GM19193 (cell line): ENCODE data around the gene HTR6.

Source experiments
- POLR2A ChIP-seq: IDR thresholded peaks from 4 replicates; pipeline ENCODE4 v1.6.1; 2011; ENCODE audit not compliant: insufficient read depth, insufficient read length; ENCODE audit errors: extremely low read depth

The HTR6 gene

DNA sequence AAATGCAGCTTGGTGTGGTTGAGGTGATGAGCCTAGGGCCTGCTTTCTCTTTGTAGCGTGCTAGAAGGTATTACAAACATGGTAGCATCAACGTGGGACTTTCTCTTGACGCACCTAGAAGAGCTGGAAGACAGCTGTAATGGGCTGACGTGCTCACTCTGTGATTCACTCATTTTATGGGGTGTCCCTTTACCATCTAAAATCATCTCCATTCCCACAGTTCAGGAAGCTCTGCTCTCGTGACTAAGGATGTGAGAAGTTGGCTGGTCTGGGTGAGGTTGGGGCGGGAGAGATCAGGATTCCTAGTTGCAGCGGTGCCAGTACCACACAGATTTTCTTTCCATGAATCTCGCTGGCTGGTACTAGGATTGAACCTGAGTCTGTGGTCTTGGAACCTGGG, 4.2 kb downstream of the HTR6 start:
- TF ChIP-seq POLR2A: no peak

DNA sequence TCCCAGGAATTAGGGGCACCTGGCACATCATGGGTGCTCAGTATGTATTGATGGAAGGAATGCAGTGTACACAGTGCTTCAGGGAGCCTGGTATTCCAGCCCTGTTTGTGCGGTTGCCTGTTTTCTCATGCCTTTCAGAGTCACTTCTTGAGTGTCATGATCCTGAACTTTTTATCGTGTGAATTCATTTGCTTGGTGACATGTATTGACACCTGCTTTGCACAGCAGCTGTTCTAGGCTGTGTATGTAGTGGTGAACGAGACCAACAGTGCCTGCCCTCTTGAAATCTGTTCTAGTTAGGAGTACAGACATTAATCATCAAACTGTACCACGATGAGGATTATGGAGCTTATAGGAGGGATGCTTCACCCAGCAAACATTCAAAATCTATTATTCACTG, 6.1 kb downstream of the HTR6 start:
- no peak for TF ChIP-seq POLR2A

DNA sequence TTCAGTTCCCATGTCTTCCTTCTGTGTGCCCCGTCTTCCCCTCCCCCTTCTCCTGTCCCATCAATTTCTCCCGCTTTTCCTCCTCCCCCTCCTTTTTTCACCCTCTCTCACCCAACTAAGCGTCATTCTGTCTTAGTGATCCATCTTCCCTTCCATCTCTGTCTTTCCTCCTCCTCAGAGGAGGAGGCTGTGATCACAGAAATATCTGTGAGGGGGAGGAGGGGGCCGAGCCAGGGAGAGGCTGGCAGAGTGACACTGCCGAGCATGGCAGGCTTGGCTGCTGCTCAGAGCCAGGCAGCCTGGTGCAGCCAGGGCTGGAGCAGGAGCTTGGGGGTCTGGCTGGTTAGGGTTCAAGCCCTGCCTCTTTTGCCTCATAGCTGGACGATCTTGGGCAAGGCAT, 7.6 kb downstream of the HTR6 start:
- TF ChIP-seq POLR2A: no peak

DNA sequence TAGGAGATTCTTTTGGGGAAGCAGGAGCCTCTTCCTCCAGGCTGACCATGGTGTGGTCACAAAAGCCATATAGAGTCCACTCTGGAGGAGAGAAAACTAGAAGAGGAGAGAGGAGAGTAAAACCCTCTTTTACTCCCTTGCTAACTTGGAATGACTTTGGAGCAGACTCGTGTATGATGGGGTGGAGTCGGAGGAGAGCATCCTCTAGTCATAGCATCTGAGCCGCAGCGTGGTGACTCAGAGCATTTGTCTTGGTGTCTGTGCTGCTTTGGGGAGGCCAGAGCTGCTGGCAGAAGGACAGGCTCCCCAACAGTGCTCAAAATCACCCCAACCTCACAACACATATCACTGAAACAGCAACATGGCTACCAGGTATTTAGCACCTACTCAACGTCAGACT, 11.1 kb downstream of the HTR6 start:
- no peak for TF ChIP-seq POLR2A

DNA sequence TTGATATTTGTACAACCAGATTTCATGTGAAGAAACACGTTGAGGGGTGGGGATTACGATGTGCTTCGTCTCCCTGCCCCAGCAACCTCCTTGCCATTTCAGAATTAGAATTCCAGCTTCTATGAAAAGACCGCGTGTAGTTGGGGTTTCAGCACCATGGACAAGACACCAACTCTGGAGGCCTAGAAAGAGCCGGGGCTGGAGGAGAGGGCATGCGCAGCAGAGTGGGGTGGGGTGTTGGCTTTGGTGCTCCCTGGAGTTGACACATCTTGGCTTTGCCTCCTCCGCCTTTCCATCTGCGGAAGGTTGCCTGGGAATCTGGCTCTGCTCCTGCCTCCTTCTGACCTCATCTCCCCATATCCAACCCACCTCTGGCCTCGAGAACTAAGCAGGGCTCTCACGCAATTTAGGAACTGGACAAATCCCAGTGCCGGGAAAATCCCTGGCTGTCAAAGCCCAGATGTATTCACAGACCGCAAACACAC, 11.8 kb downstream of the HTR6 start:
- no peak for TF ChIP-seq POLR2A

DNA sequence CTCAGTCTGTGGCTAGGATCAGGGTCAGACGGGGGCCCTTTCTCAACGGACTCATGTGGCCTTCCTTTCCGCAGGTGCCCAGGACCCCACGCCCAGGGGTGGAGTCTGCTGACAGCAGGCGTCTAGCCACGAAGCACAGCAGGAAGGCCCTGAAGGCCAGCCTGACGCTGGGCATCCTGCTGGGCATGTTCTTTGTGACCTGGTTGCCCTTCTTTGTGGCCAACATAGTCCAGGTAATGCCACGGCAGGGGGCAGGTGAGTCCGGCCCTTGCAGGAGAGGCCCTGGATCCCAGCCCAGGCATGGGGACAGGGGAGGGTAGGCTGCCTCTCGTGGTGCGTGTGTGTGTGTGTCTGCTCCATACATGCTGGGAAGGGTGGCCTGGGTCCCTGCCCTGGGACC, 13.8 kb downstream of the HTR6 start:
- TF ChIP-seq POLR2A: no peak

DNA sequence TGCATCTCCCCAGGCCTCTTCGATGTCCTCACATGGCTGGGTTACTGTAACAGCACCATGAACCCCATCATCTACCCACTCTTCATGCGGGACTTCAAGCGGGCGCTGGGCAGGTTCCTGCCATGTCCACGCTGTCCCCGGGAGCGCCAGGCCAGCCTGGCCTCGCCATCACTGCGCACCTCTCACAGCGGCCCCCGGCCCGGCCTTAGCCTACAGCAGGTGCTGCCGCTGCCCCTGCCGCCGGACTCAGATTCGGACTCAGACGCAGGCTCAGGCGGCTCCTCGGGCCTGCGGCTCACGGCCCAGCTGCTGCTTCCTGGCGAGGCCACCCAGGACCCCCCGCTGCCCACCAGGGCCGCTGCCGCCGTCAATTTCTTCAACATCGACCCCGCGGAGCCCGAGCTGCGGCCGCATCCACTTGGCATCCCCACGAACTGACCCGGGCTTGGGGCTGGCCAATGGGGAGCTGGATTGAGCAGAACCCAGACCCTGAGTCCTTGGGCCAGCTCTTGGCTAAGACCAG, 14.3 kb downstream of the HTR6 start:
- no peak for TF ChIP-seq POLR2A

DNA sequence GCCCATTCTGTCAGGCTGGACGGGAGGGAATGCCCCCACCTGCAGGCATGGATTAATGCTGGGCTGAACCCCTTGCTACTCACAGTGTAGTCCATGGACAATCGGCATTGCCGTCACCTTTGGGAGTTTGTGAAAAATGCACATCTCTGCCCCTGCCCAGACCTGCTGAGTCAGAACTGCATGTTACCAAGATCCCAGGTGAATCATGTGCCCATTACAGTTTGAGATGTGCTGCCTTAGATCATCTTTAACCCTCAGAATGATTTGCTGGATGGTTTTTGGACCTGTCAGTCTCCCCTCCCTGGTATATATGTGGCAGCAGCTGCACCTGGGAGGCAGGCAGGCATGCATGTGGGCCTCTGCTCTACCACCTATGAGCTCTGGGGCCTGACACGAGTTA, 15.0 kb downstream of the HTR6 start:
- TF ChIP-seq POLR2A: no peak

DNA sequence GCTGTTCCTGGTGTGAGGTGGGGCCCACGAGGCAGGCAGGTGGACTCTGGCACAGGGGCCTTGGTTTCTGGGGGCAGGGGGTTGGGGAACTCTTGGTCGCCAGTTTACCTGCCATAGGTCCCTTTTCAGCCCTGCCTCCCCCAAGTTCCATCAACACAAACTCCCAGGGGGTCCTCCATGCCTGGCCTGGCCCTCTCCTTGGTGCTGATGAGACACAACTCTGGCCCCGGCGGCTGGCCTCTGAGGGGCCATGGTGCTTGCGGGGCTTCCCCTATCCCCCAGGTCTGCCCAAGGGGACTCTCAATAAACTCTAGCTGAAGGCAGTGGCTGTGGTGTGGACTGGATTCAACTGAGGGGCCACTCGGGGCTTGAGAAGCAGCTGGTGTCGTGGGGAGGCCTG, 16.0 kb downstream of the HTR6 start:
- TF ChIP-seq POLR2A: no peak

DNA sequence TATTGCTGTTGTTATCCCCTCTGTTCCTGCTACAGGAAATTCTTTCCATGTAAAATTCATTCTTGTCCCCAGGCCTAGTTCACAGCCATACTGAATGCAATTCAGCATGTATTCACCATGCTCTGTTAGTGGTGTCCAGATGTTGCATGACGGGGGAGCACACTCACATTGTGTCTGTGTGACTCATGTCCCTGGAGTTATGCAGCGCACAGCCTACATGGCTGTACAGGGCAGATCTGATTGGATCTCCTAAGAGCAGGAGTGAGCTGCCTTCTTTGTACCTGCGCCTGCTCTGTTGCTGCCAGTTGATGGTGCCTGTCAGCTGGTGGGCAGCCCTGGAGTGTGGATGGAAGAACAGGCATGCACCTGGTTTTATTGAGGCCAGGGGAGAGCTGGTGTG, 17.6 kb downstream of the HTR6 start:
- no peak for TF ChIP-seq POLR2A

DNA sequence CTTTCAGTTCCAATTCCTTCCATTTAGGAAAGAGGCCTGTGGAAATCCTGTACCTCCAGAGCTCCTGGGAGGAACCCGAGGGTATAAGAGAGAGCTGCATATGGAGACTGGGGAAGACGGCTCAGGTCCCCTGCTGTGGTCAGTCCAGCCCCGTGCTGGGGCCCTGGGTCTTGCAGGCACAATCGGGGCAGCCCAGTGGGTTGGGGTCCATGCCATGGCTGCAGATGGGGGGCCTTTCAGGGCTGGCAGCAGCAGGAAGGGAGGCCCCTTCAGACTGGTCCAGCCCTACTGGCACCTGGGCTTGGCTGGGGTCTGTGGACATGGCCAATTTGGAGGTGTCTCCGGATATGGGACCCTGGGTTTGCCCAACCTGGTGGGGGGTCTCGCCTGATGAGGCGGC, 18.2 kb downstream of the HTR6 start:
- TF ChIP-seq POLR2A: no peak

DNA sequence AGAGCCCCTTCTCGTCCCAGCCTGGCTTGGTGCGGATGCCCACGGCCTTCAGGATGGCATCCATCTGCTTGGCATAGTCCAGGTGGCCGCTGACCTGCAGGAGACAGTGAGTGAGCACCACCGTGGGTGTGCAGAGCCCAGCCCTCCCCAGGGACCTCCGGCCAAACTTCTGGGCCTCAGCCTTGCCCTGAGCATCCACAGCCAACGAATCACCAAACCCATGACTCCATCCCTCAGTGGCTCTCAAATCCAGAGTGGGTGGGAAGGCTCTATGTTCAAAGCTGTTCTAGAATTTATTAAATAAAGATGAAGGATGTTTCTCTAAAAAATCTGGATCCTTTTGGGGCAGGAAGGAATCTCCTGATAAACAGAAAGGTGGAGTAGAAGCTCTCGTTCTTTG, 18.7 kb downstream of the HTR6 start:
- TF ChIP-seq POLR2A: no peak

DNA sequence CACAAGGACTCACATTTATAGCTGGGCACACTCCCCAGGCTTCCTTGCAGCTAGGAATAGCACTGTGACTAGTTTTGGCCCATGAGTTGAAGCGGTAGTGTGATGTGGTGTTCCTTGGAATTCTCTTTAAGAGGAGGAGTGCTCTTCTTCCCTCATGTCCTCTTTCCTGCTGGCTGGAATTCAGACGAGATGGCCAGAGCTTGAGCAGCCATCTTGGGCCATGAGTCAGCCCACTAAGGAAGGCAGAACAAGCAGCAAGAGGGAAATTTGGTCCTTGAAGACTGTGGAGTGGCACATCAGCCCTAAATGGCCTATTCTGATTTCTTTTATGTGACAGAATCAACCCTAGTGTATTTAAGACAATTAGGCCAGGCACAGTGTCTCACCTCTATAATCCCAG, 20.0 kb downstream of the HTR6 start:
- no peak for TF ChIP-seq POLR2A

DNA sequence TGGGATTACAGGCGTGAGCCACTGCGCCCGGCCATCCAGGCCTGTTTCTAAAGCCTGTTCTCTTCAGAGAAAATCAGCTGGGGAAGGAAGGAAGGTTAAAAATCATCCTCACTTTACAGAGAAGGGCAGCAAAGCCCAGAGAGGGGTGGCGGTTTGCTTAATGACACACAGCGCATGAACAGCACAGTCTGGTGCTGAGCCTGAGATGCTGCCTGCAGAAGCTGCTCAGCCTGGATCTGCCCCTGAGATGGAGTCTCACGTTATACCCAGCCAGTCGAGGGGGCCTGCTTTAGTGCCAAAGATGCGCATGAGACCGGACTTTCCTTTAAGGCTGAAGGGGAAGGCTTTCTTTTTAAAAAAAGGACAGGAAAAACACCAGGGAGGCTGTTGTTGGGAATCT, 21.3 kb downstream of the HTR6 start:
- no peak for TF ChIP-seq POLR2A

DNA sequence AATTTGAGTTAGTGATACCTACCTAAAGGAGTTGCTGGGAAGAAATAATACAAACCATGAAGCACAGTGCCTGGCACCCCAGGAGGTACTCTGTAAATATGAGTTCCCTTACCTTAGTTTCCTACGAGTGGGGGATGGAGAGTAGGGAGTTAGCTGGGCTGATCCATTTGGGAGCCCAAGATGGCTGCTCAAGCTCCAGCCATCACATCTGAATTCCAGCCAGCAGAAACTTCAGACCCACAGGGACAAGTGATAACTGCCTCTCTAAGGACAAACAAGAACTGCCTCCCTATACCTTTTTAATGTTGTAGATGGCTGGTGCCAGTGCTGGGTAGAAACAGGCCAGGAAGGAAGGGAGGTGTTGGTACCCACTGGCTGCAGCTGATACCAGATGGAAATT, 22.7 kb downstream of the HTR6 start:
- no peak for TF ChIP-seq POLR2A

DNA sequence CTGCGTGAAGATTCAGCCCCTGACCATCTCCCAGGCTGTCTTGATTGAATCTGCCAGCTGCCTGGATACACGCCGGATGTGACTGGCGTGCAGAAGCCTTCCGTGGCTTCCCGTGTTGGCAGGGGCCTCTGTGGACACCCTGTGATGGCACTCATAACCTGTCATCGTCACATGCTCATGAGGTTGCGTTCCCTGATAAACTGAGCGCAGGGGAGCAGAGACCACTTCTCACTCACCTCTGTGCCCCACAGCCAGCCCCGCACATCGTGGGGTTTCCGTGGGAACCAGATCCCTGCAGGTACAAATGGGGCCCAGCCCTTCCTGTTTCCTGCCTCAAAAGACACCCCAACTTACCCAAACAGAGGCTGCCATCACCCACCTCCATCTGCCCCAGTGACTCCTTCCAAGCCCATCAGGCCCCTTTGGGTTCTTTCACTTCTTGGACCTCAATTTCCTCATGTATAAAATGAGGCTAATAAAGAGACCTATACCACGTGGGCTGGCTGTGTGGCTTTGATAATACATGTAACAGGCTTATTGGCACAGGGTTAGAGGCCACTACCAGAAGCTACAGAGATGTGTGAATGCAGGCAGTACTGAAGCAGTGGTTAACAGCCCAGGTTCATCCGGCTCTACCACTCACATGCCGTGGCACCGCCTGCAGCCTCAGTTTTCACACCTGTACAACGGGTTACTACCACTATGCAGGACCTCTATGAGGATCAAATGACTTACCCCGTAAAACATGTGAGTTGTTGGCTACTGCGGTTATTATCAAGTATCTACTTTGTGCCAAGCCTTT, 23.6 kb downstream of the HTR6 start:
- TF ChIP-seq POLR2A: no peak

DNA sequence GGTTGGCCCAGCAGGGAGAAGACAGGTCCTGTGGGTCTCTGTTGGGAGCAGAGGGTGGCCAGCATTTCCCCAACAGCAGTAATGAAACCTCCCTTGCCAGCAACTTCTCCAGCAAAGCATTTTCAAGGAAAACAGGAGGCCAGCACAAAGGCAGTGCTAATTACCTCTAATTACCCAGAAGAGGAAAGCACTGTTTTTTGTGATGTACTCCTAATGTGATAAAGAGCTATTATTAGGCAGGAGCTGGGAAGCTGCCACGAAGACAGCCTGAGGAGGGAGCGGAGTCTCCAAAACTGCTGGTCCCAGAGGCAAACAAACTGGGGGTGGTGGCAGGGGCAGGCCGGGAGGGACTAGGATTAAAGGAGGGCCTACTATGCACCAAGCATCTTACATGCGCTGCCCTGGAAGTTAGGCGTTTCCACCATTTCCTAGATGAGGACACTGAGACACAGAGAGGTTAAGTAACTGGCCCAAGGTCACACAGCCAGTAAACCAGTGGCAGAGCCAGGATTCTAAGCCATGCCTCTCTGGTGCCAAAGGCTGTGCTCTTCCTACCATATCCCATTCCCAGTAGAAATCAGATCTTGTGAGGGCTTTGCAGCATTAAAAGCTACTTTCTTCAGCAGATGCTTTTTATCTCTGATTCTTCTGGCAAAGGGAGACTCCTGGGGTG, 24.5 kb downstream of the HTR6 start:
- no peak for TF ChIP-seq POLR2A

DNA sequence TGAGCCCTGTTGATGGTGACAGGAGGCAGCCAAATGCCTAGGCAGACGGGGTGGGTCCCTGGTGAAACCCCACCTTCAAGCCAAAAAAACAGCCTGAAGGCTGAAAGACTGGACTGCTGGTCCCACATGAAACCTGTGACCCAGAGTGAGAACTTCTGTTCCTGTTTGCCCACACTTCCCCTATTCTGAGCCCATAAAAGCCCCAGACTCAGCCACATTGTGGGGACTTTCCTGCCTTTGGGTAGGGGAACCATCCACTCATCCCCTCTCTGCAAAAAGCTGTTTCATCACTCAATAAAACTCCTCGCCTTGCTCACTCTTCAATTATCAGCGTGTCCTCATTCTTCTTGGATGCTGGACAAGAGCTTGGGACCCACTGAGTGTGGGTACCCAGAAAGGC, 25.2 kb downstream of the HTR6 start:
- no peak for TF ChIP-seq POLR2A
